GM10266 (cell line): ENCODE data around the gene ZFX.

Experiments used
- DNase-seq: peaks from one replicate; pipeline ENCODE4 v3.0.0; 2012; ENCODE audit errors: extremely low spot score
- CTCF ChIP-seq: IDR thresholded peaks from 2 replicates; pipeline ENCODE4 v1.5.1; 2012; ENCODE audit warnings: mild to moderate bottlenecking, low read depth; ENCODE audit not compliant: control insufficient read depth, insufficient read depth; ENCODE audit errors: missing control alignments

Gene ZFX

GRCh38 chrX:24186483-24186882, 37.0 kb downstream of the ZFX start:
- TF ChIP-seq CTCF: no peak
- no peak for DNase-seq

- no peak for TF ChIP-seq CTCF
- DNase-seq: no peak
These were observed 37.5 kb downstream of the ZFX start for GRCh38 chrX:24186986-24187385.

GRCh38 chrX:24189490-24189889, 40.0 kb downstream of the ZFX start:
- no peak for DNase-seq
- no peak for TF ChIP-seq CTCF

- DNase-seq: no peak
- no peak for TF ChIP-seq CTCF
These were observed 41.1 kb downstream of the ZFX start for GRCh38 chrX:24190500-24191156.

GRCh38 chrX:24196509-24196908, 47.0 kb downstream of the ZFX start:
- no peak for TF ChIP-seq CTCF
- no peak for DNase-seq

GRCh38 chrX:24198101-24198500, 48.6 kb downstream of the ZFX start:
- TF ChIP-seq CTCF: no peak
- no peak for DNase-seq

- no peak for DNase-seq
- TF ChIP-seq CTCF: no peak
These were observed 50.6 kb downstream of the ZFX start for GRCh38 chrX:24200133-24200532.
